Measurements from ENCODE around the gene CENPH. TPM values are rescaled to one million over a fixed set of nuclear protein-coding genes. Genes with fewer than 3 reads are reported as not detected.
"Not testable (repeated sequence)": the region's sequence is repeated elsewhere in the genome, so short reads cannot be mapped to it uniquely, and the experiment has no call there.

Gene CENPH, protein sequence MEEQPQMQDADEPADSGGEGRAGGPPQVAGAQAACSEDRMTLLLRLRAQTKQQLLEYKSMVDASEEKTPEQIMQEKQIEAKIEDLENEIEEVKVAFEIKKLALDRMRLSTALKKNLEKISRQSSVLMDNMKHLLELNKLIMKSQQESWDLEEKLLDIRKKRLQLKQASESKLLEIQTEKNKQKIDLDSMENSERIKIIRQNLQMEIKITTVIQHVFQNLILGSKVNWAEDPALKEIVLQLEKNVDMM
- total RNA-seq (30.3 TPM), polyA plus RNA-seq (9.4 TPM)
- long read RNA-seq, donor 1, partial matches to known transcripts, result 0 of 3 reads
- long read RNA-seq, donor 1, other reads (novel, unspliced or antisense), result 0 of 3 reads
- long read RNA-seq, donor 2, result 0 reads
- long read RNA-seq, donor 3, transcript CENPH-201 (9 exons, 1,389 nt), result major isoform, 23 of 24 reads
- long read RNA-seq, donor 3, partial matches to known transcripts, result 0 of 24 reads
- long read RNA-seq, donor 3, other reads (novel, unspliced or antisense), result 0 of 24 reads
- long read RNA-seq, donor 4, partial matches to known transcripts, result 0 of 5 reads
- long read RNA-seq, donor 4, other reads (novel, unspliced or antisense), result 0 of 5 reads
- long read RNA-seq, donor 5, transcript CENPH-201 (9 exons, 1,389 nt), result major isoform, 26 of 27 reads
- long read RNA-seq, donor 5, partial matches to known transcripts, result 0 of 27 reads
- long read RNA-seq, donor 5, other reads (novel, unspliced or antisense), result 0 of 27 reads
- long read RNA-seq, donor 6, transcript CENPH-201 (9 exons, 1,389 nt), result major isoform, 14 of 15 reads
- long read RNA-seq, donor 6, partial matches to known transcripts, result 0 of 15 reads
- long read RNA-seq, donor 6, other reads (novel, unspliced or antisense), result 0 of 15 reads
- long read RNA-seq, donor 7, transcript CENPH-201 (9 exons, 1,389 nt), result major isoform, 7 of 7 reads
- long read RNA-seq, donor 7, partial matches to known transcripts, result 0 of 7 reads
- long read RNA-seq, donor 7, other reads (novel, unspliced or antisense), result 0 of 7 reads
- long read RNA-seq, donor 8, partial matches to known transcripts, result 0 of 2 reads
- long read RNA-seq, donor 8, other reads (novel, unspliced or antisense), result 0 of 2 reads
- long read RNA-seq, donor 9, transcript CENPH-201 (9 exons, 1,389 nt), result major isoform, 10 of 10 reads
- long read RNA-seq, donor 9, partial matches to known transcripts, result 0 of 10 reads
- long read RNA-seq, donor 9, other reads (novel, unspliced or antisense), result 0 of 10 reads
- long read RNA-seq, donor 10, transcript CENPH-201 (9 exons, 1,389 nt), result major isoform, 14 of 14 reads
- long read RNA-seq, donor 10, partial matches to known transcripts, result 0 of 14 reads
- long read RNA-seq, donor 10, other reads (novel, unspliced or antisense), result 0 of 14 reads

DNA sequence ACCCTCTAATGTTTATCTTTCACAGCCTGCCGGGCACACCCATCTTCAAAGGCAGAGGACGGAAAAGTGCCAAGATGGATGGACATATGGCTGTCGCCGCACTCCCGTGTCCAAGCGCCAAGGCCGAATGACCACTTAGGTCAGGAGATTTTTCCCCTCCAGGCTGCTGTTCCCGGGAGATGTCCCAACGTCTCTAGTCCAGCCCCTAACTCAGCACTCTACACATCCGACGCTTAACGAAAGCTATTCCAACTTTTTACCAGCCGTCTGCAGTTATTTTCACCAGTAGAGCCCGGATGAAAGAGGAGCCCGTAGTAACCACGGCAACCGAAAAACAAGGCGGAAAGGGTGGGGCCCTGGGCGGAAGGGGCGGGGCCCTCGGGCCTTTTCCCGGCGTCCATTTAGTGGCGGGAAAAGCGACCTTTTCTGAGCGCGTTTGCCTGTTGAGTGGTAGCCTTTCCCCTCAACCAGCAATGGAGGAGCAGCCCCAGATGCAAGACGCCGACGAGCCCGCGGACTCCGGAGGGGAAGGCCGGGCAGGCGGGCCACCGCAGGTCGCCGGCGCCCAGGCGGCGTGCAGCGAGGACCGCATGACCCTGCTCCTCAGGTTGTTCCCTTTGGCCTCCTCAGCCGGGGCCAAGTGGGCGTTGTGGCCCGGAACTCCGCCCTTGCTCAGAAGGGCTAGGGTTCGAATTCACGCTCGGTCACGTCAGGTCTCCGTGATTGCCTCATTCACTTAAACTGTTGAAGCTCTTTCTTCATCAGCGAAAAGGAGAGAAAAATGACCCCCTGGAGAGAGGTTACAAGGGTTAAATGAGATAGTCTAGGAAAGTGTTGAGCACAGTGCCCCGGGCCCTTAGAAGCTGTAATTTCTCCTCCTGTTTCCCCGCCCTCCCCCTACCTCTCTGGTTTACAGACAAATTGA is at the start of gene CENPH:
Gene CENPH, plus strand, starts transcription at position 422 of the 925 bp plus-strand sequence. Its CDS starts 52 bp downstream, at position 474.
- Histone ChIP-seq H3K9me3 (ENCODE audit: control insufficient read depth in 2 of 2, insufficient read depth in 1 of 2, low read length in 1 of 2) (no peaks in the 10 kb centered on the region), H3K4me1 (ENCODE audit: control insufficient read depth in 2 of 2, insufficient read depth in 2 of 2, low read length in 2 of 2) (peaks cover 8 to 11% of the 10 kb centered on the region in 2 donors), H3K4me3 (ENCODE audit: low read length in 2 of 2) (peak within 1 kb of the TSS; percentile 91 to 93), H3K36me3 (ENCODE audit: control insufficient read depth in 2 of 2, insufficient read depth in 2 of 2, low read length in 1 of 2) (peaks cover 0 to 10% of the 10 kb centered on the region in 2 donors), H3K27ac (ENCODE audit: low read depth in 1 of 2, low read length in 1 of 2) (peak within 1 kb of the TSS; percentile 83 to 84), H3K27me3 (ENCODE audit: control insufficient read depth in 2 of 2, insufficient read depth in 1 of 2, low read length in 1 of 2) (no peaks in the 10 kb centered on the region)
- under 1% methylated on average over 55 of the region's 55 CpGs for WGBS
- DNase-seq (ENCODE audit: low read depth in 6 of 9, low spot score in 9 of 9), result peak; percentile 70 to 93 (median 85)

DNA sequence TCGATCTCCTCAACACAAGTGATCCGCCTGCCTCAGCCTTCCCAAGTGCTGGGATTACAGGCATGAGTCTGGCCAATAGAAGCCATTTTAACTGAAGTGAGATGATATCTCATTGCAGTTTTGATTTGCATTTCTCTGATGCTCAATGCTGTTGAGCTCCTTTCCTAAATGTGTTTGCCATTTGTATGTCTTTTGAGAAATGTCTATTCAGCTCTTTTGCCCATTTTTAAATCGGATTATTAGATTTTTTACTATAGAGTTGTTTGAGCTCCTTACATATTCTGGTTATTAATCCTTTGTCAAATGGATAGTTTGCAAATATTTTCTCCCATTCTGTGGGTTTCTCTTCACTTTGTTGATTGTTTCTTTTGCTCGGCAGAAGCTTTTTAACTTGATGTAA is 49.1 kb upstream of the CENPH start:
- WGBS, result over 99% methylated on average over 4 of the region's 4 CpGs
- not testable (repeated sequence) for H3K27me3 ChIP-seq (ENCODE audit: control insufficient read depth in 2 of 2, insufficient read depth in 1 of 2, low read length in 1 of 2); DNase-seq (ENCODE audit: low read depth in 6 of 9, low spot score in 9 of 9); H3K9me3 ChIP-seq (ENCODE audit: control insufficient read depth in 2 of 2, insufficient read depth in 1 of 2, low read length in 1 of 2); H3K4me3 ChIP-seq (ENCODE audit: low read length in 2 of 2); H3K27ac ChIP-seq (ENCODE audit: low read depth in 1 of 2, low read length in 1 of 2); H3K36me3 ChIP-seq (ENCODE audit: control insufficient read depth in 2 of 2, insufficient read depth in 2 of 2, low read length in 1 of 2); H3K4me1 ChIP-seq (ENCODE audit: control insufficient read depth in 2 of 2, insufficient read depth in 2 of 2, low read length in 2 of 2)

DNA sequence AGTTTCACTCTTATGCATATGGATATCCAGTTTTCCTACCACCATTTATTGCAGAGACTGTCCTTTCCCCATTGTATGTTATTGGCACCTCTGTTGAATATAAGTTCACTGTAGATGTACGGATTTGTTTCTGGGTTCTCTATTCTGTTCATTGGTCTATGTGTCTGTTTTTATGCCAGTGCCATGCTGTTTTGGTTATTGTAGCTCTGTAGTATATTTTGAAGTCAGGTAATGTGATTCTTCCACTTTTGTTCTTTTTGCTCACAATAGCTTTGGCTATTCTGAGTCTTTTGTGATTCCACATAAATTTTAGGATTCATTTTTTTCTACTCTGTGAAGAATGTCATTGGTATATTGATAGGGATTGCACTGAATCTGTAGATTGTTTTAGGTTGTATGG is 48.6 kb upstream of the CENPH start:
- Histone ChIP-seq H3K4me1 (ENCODE audit: control insufficient read depth in 2 of 2, insufficient read depth in 2 of 2, low read length in 2 of 2) (no peaks in the 10 kb centered on the region), H3K27me3 (ENCODE audit: control insufficient read depth in 2 of 2, insufficient read depth in 1 of 2, low read length in 1 of 2) (no peaks in the 10 kb centered on the region), H3K27ac (ENCODE audit: low read depth in 1 of 2, low read length in 1 of 2) (no peak overlapping the region), H3K4me3 (ENCODE audit: low read length in 2 of 2) (no peak overlapping the region), H3K36me3 (ENCODE audit: control insufficient read depth in 2 of 2, insufficient read depth in 2 of 2, low read length in 1 of 2) (peaks cover 0 to 1% of the 10 kb centered on the region in 2 donors), H3K9me3 (ENCODE audit: control insufficient read depth in 2 of 2, insufficient read depth in 1 of 2, low read length in 1 of 2) (peaks cover 0 to 4% of the 10 kb centered on the region in 2 donors)
- no peak for DNase-seq (ENCODE audit: low read depth in 6 of 9, low spot score in 9 of 9)
- WGBS, result 97% methylated on average over 1 of the region's 1 CpG

DNA sequence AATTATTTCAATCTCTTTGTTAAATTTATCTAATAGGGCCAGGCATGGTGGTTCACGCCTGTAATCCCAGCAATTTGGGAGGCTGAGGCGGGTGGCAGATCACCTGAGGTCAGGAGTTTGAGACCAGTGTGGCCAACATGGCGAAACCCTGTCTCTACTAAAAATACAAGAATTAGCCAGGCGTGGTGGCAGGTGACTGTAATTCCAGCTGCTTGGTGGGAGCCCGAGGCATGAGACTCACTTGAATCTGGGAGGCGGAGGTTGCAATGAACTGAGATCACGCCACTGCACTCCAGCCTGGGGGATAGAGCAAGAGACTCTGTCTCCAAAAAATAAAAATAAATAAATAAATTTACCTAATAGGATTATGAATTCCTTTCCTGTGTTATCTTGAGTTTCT is 40.8 kb upstream of the CENPH start:
- H3K27ac ChIP-seq (ENCODE audit: low read depth in 1 of 2, low read length in 1 of 2); H3K27me3 ChIP-seq (ENCODE audit: control insufficient read depth in 2 of 2, insufficient read depth in 1 of 2, low read length in 1 of 2); H3K4me3 ChIP-seq (ENCODE audit: low read length in 2 of 2); H3K4me1 ChIP-seq (ENCODE audit: control insufficient read depth in 2 of 2, insufficient read depth in 2 of 2, low read length in 2 of 2); H3K36me3 ChIP-seq (ENCODE audit: control insufficient read depth in 2 of 2, insufficient read depth in 2 of 2, low read length in 1 of 2); DNase-seq (ENCODE audit: low read depth in 6 of 9, low spot score in 9 of 9); H3K9me3 ChIP-seq (ENCODE audit: control insufficient read depth in 2 of 2, insufficient read depth in 1 of 2, low read length in 1 of 2): not testable (repeated sequence)
- 96% methylated on average over 7 of the region's 7 CpGs for WGBS

DNA sequence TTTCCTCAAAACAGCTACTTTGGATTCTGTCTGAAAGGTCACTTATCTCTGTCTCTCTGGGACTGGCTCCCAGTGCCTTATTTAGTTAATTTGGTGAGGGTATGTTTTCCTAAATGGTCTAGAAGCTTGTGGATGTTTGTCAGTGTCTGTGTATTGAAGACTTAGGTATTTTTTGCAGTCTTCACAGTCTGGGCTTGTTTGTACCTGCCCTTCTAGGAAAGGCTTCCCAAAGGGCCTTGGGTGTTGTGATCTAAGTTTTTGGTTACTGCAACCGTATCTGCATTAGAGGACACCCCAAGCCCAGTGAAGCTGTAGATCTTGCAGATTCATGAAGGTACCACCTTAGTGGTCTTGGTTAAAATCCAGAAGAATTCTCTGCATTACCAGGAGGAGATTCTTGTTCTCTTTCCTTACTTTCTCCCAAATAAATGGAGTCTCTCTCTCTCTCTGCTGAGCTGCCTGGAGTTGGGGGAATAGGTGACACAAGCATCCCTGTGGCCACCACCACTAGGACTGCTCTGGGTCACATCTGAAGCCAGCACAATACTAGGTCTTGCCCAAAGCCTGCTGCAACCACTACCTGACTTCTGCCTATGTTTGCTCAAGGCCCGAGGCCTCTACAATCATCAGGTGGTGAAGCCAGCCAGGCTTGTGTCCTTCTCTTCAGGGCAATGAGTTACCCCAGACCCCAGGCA is 40.3 kb upstream of the CENPH start:
- H3K36me3 ChIP-seq (ENCODE audit: control insufficient read depth in 2 of 2, insufficient read depth in 2 of 2, low read length in 1 of 2), result no peaks in the 10 kb centered on the region
- 97% methylated on average over 2 of the region's 2 CpGs for WGBS
- H3K27me3 ChIP-seq (ENCODE audit: control insufficient read depth in 2 of 2, insufficient read depth in 1 of 2, low read length in 1 of 2), result no peaks in the 10 kb centered on the region
- H3K27ac ChIP-seq (ENCODE audit: low read depth in 1 of 2, low read length in 1 of 2), result no peak overlapping the region
- H3K4me3 ChIP-seq (ENCODE audit: low read length in 2 of 2), result no peak overlapping the region
- H3K4me1 ChIP-seq (ENCODE audit: control insufficient read depth in 2 of 2, insufficient read depth in 2 of 2, low read length in 2 of 2), result no peaks in the 10 kb centered on the region
- H3K9me3 ChIP-seq (ENCODE audit: control insufficient read depth in 2 of 2, insufficient read depth in 1 of 2, low read length in 1 of 2), result no peaks in the 10 kb centered on the region
- DNase-seq (ENCODE audit: low read depth in 6 of 9, low spot score in 9 of 9), result no peak

DNA sequence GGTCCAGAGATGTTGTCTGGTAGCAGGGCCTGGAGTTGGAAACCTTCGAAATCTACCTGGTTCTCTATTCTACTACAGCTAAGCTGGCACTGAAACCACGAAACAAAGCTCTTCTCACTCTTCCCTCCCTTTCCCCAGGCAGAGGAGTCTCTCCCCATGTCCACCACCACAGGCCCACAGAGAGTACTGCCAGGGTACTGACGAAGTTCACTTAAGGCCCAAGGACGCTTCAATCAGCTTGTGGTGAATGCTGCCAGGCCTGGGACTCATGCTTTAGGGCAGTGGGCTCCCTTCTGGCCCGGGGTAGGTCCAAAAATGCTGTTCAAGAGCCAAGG is 39.7 kb upstream of the CENPH start:
- H3K27me3 ChIP-seq (ENCODE audit: control insufficient read depth in 2 of 2, insufficient read depth in 1 of 2, low read length in 1 of 2), result no peaks in the 10 kb centered on the region
- no peak overlapping the region for H3K4me3 ChIP-seq (ENCODE audit: low read length in 2 of 2)
- no peak overlapping the region for H3K27ac ChIP-seq (ENCODE audit: low read depth in 1 of 2, low read length in 1 of 2)
- no peaks in the 10 kb centered on the region for H3K9me3 ChIP-seq (ENCODE audit: control insufficient read depth in 2 of 2, insufficient read depth in 1 of 2, low read length in 1 of 2)
- 96% methylated on average over 5 of the region's 5 CpGs for WGBS
- H3K36me3 ChIP-seq (ENCODE audit: control insufficient read depth in 2 of 2, insufficient read depth in 2 of 2, low read length in 1 of 2), result no peaks in the 10 kb centered on the region
- no peaks in the 10 kb centered on the region for H3K4me1 ChIP-seq (ENCODE audit: control insufficient read depth in 2 of 2, insufficient read depth in 2 of 2, low read length in 2 of 2)
- DNase-seq (ENCODE audit: low read depth in 6 of 9, low spot score in 9 of 9), result no peak

DNA sequence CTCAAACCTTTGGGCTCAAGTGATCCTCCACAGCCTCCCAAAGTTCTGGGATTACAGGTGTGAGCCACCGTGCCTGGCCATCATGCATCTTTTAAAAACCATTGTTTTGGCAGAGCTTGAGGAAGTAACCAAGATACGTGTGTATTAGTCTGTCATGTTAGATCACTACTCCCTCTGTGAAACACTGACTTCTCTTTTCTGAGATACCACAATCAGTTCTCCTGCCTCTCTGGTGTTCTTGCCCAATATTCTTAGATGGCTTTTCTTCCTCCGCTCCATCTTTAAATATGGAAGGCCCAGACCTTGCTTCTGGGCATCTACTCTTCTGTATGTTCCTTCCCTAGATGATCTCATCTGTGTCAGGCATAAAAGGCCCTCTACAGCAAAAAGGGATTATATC is 36.7 kb upstream of the CENPH start:
- no peak overlapping the region for H3K4me3 ChIP-seq (ENCODE audit: low read length in 2 of 2)
- no peak for DNase-seq (ENCODE audit: low read depth in 6 of 9, low spot score in 9 of 9)
- H3K27ac ChIP-seq (ENCODE audit: low read depth in 1 of 2, low read length in 1 of 2), result no peak overlapping the region
- no peaks in the 10 kb centered on the region for H3K9me3 ChIP-seq (ENCODE audit: control insufficient read depth in 2 of 2, insufficient read depth in 1 of 2, low read length in 1 of 2)
- H3K27me3 ChIP-seq (ENCODE audit: control insufficient read depth in 2 of 2, insufficient read depth in 1 of 2, low read length in 1 of 2), result no peaks in the 10 kb centered on the region
- WGBS, result 73% methylated on average over 3 of the region's 3 CpGs
- H3K4me1 ChIP-seq (ENCODE audit: control insufficient read depth in 2 of 2, insufficient read depth in 2 of 2, low read length in 2 of 2), result no peaks in the 10 kb centered on the region
- H3K36me3 ChIP-seq (ENCODE audit: control insufficient read depth in 2 of 2, insufficient read depth in 2 of 2, low read length in 1 of 2), result no peaks in the 10 kb centered on the region

DNA sequence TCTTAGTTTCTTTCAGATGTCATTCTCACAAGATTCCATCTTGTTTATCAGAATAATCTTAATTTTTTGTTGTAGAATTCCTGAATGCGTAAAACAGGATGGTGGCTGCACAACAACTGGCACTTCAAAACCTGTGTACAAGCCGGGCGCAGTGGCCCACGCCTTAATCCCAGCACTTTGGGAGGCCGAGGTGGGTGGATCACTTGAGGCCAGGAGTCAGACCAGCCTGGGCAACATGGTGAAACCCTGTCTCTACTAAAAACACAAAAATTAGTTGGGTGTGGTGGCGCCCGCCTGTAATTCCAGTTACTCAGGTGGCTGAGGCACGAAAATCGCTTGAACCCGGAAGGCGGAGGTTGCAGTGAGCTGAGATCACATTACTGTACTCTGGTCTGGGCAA is 32.9 kb upstream of the CENPH start:
- Histone ChIP-seq H3K4me1 (ENCODE audit: control insufficient read depth in 2 of 2, insufficient read depth in 2 of 2, low read length in 2 of 2) (no peaks in the 10 kb centered on the region), H3K27ac (ENCODE audit: low read depth in 1 of 2, low read length in 1 of 2) (no peak overlapping the region), H3K9me3 (ENCODE audit: control insufficient read depth in 2 of 2, insufficient read depth in 1 of 2, low read length in 1 of 2) (no peaks in the 10 kb centered on the region), H3K4me3 (ENCODE audit: low read length in 2 of 2) (no peak overlapping the region), H3K36me3 (ENCODE audit: control insufficient read depth in 2 of 2, insufficient read depth in 2 of 2, low read length in 1 of 2) (no peaks in the 10 kb centered on the region), H3K27me3 (ENCODE audit: control insufficient read depth in 2 of 2, insufficient read depth in 1 of 2, low read length in 1 of 2) (no peaks in the 10 kb centered on the region)
- WGBS, result 98% methylated on average over 11 of the region's 11 CpGs
- DNase-seq (ENCODE audit: low read depth in 6 of 9, low spot score in 9 of 9), result no peak
